Activated T-cell treated with anti-CD3 and anti-CD28 coated beads, Interleukin-2, amount 50 U/mL, for 1 hour (primary cell): ENCODE results near the gene ROCK1.
"Not testable (repeated sequence)": the region's sequence is repeated elsewhere in the genome, so short reads cannot be mapped to it uniquely, and the experiment has no call there.

Experiments used
- DNase-seq: peaks from one replicate; pipeline ENCODE4 v3.0.0-alpha.2; 2020

ROCK1 gene

DNA sequence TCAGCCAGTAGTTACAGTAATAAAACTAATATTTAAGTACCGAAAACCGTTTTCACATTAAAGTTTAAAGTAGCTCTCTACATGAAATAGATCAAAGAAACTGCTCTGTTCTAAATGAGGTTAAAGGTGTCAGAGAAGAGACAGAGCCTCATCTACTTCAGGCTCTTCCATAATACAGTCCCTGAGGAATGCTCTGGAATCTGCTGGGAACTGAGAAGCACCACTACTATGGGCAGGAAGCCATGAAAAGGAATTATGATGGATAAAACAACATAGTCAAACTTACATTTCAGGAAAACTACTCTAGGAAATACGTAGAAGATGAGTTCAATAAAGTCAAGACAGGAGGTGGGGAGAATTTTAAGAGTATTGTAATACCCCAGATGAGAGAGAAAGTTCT is 60.0 kb downstream of the ROCK1 start:
- DNase-seq = no peak

- no peak for DNase-seq
These were observed 62.3 kb downstream of the ROCK1 start for GRCh38 chr18:21049306-21049705.

DNA sequence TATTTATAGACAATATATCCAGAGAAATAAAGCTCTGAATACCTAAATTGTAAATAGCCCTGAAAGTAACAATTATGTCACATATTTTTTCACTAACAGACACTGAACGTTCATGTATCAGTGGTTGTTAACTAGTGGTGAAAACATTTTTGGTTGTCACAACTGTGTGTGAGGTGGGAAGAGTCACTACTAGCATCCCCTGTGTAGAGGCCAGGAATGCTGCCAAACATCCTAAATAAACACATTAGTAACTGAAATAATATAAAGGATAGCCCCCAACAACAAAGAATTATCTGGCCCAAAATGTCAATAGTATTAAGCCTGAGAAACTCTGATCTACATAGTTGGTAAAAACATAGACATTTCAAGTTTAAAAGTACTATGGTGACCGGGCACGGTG is 64.5 kb downstream of the ROCK1 start:
- no peak for DNase-seq

GRCh38 chr18:21040466-21040865 is 71.1 kb downstream of the ROCK1 start:
- DNase-seq = no peak

GRCh38 chr18:21038201-21038600 is 73.4 kb downstream of the ROCK1 start:
- no peak for DNase-seq

- DNase-seq = no peak
These were observed 79.8 kb downstream of the ROCK1 start for GRCh38 chr18:21031845-21032244.

- not testable (repeated sequence) for DNase-seq
These were observed 93.4 kb downstream of the ROCK1 start for GRCh38 chr18:21018257-21018656.

- DNase-seq = no peak
These were observed 99.3 kb downstream of the ROCK1 start for GRCh38 chr18:21012308-21012707.

DNA sequence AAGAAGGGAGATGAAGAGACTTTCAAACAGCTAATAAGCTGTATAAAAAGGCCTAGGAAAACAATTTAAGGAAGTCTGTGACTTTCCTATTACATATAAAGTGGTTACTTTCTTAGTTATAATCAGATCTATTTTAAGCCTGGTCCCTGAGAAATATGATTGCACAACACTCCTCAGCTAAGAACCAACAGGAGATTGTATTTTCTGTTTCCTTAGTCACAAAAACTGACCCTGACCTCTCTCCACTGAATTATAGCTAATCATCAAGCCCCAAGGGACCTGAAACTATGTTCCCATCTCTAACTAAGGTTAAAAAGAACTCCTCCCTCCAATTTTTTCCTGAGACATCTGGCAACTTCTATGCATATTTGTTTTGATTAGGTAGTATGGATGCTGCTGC is 106.9 kb downstream of the ROCK1 start:
- DNase-seq = no peak

DNA sequence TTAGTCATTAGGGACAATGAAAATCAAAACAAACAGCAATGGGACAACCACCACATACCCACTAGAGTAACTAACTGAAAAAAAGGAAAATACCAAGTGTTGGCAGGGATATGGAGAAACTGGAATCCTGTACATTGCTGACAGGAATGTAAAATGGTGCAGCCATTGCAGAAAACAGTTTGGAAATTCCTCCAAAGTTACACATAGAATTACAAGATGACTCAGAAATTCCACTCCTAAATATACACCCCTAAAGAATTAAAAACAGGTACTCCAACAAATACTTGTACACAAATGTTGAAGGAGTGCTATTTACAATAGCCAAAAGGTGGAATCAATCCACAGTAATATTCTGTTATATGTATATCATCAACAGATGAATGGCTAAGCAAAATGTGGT is 110.9 kb downstream of the ROCK1 start:
- DNase-seq = no peak

DNA sequence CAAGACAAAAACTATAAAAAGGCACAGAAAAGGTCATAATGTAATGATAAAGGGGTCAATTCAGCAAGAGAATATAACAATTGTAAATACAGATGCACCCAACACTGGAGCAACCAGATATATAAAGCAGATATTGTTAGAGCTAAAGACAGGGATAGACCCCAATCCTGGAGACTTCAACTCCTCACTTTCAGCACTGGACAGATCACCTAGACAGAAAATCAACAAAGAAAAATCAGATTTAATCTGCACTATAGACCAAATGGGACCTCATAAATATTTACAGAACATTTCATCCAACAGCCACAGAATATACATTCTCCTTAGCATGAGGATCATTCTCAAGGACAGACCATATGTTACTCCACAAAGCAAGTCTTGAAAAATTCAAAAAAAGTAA is 114.2 kb downstream of the ROCK1 start:
- DNase-seq = no peak

DNA sequence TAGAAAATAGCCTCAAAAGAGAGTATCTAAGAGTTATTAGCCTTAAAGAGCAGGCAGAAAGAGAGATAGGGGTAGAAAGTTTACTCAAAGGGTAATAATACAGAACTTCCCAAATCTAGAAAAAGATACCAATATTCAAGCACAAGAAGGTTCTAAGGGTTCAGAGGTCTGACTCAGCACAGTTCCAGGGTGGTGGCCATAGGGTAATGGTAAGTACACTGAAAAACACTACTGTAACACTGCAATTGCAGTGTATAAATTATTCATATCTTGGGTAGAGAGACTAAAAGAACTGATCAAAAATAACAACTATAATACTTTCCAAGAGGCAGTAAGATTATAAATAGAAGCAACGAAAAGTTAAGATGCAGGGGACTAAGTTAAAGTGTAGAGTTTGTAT is 115.2 kb downstream of the ROCK1 start:
- no peak for DNase-seq

DNA sequence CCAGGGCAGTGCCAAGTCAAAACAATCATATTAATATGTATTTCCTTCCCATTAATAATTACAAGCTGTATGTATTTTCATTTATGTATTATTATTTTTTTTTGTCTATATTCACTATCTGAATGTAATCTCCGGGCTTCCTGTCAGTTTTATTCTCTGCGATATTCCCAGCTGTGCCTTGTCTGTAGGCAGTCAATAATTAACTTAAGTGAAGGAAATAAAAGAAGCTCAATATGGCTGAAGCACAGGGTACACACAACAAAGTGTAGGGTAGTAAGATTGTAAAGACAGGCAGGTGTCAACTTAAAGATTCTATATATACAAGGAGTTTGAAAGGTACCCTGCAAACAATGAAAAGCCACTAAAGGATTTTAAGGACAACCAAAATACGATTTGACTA is 122.9 kb downstream of the ROCK1 start:
- DNase-seq = no peak

- DNase-seq = no peak
These were observed 136.5 kb downstream of the ROCK1 start for GRCh38 chr18:20975077-20975476.

GRCh38 chr18:20971886-20972267 is 139.7 kb downstream of the ROCK1 start:
- DNase-seq = no peak

DNA sequence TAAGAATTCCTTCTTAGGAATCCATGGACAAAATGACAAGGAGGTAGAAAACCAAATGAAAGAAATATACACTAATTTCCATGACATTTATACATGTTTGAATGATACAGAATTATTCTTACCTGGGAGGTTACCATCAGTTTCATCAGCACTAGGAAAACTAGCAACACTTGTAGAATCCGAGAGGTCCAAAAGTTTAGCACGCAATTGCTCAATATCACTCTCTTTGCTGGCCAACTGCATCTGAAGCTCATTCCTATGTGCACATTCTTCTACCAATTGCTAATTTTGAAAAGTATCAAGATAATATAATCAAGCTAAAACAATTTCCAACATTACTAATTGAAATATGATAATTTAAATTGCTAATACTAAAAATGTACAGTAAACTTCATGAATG is 144.8 kb downstream of the ROCK1 start:
- no peak for DNase-seq

GRCh38 chr18:20963027-20963426 is 148.6 kb downstream of the ROCK1 start:
- no peak for DNase-seq

DNA sequence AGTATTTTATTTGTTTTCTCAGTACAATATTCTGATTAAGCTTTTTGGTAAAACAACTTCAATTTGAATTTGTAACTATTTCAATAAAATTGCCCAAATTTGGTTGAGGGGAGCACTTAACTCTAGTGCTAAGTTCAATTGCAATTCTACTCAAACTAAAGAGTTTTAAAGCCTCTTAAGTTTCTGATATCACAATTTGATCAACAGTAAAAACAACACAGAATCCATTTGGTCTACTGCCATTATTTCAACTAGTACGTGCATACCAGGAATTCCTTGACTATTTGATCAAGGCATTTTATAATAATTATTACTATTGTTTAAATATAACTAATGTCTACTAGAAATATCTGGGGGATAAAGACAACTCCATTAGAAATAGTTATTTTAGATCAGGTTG is 150.9 kb downstream of the ROCK1 start:
- DNase-seq = no peak

DNA sequence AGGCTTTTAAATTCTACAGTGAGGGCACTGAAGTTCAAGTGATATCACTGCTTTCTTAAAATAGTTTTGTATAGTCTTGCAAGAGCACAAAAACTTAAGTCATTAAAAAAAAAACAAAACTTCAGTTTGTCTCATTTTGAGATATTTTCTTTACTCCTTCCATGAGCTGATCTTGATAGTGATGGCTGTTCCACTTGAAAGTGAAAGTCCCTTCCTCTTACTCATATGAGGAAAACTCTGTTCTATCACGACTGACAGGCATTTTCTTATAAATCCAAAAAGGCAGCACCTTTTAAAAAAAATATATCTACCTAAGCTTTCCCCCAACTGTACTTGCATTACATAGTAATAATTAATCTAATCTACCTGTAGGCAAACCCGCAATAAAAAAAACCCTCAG is 160.8 kb downstream of the ROCK1 start:
- not testable (repeated sequence) for DNase-seq
